Natural killer cell treated with Interleukin-12 subunit alpha and Interleukin-12 subunit beta and Interleukin-15 and Interleukin-18, amount 100 ng/mL, for 72 hours (primary cell): ENCODE results near the gene DEPDC5. TPM values are rescaled to one million over a fixed set of nuclear protein-coding genes. Genes with fewer than 3 reads are reported as not detected.

Experiments used
- total RNA-seq, 2 donors: library from RNA; stranded (reverse); gene quantifications; one replicate each; pipeline ENCODE4 v1.2.3, GENCODE V29; 2022

The DEPDC5 gene
- total RNA-seq, 2 donors from 2014 or later: 33.8 to 69.3 TPM

Other genes with a start within 250 kb of the DEPDC5 start
- 10 to 100 TPM; 66.6 to 87.0 TPM for gene PISD, start 91.8 kb upstream of the DEPDC5 start, total RNA-seq
- 10 to 100 TPM; 80.4 to 99.0 TPM for gene PRR14L, start 3.9 kb upstream of the DEPDC5 start, total RNA-seq
- gene YWHAH, start 190.5 kb downstream of the DEPDC5 start, total RNA-seq: 100 to 1,000 TPM in 1 of 2 donors, 10 to 100 TPM in 1; 99.2 to 191 TPM